HG02943 (cell line): ENCODE measurements around the gene AFF1.
"Not testable (repeated sequence)": the region's sequence is repeated elsewhere in the genome, so short reads cannot be mapped to it uniquely, and the experiment has no call there.

Experiments used
- ATAC-seq: cut with Tn5 transposase; IDR thresholded peaks from one replicate; pipeline ENCODE4 v1.9.1; 2021; ENCODE audit warnings: mild to moderate bottlenecking, low read depth, moderate library complexity; ENCODE audit not compliant: unreplicated experiment

The AFF1 gene

DNA sequence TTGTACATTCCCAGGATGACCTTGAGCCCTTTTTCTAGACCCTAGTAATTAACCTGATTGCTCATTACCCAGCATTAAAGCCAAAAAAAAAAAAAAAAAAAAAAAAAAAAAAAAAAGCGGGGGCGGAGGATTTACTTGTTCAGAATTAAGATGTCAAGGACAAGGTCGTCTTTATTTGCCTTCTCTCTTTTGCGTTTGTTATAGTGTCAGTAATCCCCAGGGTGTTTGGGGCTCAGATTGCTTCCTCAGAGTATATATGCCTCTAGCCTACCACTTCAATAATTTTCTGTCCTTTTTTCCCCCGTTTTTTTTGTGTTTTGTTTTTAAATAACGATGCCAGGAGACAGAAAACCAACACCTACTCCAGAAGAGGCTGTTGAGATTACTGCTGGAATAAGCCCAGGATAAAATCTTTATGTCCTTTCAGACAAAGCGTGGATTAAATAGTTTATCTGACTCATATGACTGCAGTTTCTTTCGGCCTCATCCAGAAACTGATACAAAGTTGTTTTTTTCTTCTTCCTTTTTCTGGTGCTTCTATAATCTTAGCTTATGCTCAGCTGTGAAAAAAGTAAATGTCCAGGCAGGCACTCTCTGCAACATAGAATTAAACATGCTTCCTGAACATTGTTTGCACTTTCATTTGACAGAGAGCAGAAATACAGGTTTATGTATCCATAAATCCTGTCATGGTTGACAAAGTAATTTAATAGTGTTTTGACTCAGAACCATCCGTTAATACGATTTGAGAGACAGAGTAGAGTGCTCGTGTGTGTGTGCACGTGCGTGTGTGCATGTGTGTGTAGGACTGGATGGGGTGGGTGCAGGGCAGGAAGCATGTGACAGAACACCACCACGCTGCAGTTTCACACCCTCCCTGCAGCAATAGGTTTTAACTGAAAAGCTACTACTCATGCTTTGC lies 138.6 kb downstream of the AFF1 start:
- ATAC-seq, result peak; percentile 96

DNA sequence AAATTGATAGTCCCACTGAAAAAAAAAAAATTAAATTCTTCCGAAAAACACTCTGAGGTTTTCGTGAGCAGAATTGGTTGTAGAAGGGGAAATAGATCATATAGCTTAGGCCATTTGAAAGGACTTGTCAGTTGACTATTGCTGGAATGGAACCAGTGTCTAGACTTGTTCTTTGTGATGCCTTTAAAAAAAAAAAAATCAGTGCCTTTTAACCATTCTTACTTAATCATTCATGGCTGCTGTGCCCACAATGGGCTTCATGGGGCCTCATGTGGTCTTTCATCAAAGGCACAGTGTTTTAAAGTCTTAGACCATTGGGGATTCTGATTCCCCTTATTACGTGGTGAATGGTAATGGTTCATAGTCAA lies 139.3 kb downstream of the AFF1 start:
- ATAC-seq, result no peak

DNA sequence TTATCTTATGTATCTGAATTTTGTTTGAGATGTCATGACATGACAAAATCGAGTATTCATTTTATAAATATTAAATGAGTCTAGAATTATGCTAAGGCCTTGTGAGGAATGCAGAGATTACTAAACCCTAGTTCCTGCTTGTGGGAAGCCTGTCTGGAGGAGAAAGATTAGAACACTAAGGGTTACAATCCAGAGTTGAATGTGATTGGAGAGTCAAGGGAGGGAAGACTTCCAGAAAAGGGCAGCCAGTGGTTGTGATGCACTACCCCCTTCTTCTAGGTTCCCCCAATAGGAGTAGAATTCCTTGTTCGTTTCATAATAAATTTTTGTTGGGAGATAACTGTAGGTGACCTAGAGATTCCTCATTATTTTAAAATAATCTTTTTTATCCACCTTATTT lies 141.1 kb downstream of the AFF1 start:
- no peak for ATAC-seq

DNA sequence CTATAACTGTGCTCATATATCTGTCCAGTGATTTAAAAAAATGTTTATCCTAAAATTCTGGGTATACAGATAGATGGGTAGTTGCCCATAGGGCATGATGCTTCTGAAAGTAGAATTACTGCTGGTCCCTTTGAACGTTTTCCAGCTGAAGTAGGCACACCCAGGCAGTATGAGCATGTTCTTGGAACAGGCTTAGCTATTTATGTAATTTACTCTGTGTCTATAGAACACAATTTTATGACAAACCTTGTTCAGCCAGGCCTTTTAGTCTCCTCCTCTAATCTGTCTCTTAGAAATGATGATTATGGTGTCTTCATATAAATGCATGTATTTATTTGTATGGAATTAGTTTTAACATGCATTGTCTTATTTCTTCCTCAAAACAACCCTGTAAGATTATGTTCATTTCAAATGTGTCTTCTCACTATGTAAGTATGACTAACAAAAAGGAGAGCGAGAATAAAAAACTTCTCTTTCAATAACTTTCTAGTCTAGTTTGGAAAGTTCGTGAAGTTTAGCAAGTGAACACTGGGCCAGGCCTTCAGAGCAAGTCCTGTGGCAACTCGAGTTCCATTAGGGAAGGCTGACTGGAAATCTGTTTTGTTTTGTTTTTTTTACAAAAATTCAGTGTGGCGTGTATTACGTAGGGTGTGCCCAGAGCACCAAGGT lies 142.0 kb downstream of the AFF1 start:
- no peak for ATAC-seq

DNA sequence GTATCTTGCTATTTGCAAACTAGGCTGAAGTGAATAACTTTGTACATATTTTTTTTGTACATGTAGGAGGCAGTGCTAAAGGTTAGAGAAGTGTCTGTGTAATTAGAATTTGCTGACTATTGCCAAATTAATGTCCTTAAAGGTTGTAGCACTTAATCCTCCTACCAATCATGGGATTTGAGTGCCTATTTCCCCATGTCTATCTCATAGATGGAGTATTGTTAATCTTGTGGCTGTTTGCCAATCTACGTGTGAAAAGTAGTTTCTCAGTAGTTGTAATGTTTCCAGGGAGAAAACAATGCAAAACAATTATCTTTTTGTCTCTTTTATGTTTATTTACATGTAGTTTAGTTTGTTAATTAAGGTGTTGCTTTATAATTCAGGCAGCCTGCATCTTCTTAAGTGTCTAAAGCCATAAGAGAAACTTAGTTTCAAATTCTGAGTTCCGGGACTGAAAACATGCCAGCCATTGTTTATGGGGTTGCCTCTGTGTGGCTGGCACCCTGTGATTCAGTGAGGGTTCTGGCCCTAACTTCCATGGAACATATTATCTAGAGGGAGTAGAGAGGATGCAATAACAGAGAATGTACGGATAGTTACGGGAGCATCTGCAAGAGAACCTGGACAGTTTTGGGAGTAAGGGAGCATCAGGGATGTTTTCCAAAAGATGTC lies 143.2 kb downstream of the AFF1 start:
- no peak for ATAC-seq

DNA sequence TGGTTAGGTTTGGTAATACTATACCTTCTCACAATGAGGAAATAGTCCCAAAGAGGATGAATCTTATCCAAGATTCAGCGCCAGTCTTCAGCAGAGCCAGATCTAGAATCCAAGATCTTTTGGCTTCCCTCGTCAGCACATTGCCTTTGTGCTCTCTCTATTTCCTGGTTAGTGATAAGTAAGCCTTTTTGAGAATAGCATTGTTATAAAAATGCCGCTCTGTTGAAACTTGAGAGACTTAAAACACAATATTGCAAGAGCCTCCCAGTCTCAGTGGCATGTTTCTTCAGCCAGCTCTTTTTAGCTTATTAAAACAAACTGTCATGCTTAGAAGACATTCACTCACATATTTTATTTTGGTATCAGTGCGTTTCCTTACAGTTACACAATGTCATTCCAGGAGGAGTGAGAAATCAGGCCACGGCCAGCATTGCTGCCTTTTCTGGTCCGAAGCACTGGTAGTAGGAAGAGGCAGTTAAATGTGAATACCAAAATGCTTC lies 144.2 kb downstream of the AFF1 start:
- ATAC-seq, result no peak

DNA sequence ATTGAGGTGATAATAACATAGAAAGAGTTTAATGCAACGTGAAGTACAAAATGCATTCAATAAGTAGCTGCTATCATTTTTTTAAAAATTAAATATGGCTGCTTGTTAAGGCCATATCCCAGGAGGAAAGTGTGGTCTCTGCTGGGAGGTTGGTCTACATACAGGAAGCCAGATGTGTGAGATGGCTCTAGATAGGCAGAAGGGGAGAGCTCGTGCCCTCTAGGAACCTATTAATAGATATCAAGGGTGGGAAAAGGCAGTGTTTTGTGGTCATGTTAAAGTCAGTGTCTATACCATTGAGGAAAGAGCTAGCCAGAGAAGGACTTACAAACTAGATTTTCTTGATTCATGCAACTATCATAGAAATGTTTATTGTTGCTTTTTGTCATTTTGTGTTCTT lies 145.2 kb downstream of the AFF1 start:
- ATAC-seq, result no peak

DNA sequence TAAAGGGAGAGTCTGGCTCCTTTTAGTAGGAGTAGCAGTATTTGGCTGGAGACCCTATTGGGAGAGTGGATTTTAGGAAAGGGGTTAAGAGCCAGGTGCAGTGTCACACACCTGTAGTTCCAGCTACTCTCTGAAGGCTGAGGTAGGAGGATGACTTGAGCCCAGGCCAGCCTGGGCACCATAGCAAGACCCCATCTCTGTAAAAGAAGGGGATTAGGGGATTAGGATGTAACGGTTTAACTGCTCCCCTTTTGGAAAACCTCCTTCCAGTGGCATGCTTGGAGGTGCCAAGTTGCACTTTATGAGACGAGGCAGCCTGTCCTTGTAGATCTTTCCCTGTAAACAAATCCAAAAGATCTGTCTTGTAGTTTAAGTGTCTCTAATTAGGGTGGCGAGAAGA lies 145.7 kb downstream of the AFF1 start:
- ATAC-seq, result no peak

DNA sequence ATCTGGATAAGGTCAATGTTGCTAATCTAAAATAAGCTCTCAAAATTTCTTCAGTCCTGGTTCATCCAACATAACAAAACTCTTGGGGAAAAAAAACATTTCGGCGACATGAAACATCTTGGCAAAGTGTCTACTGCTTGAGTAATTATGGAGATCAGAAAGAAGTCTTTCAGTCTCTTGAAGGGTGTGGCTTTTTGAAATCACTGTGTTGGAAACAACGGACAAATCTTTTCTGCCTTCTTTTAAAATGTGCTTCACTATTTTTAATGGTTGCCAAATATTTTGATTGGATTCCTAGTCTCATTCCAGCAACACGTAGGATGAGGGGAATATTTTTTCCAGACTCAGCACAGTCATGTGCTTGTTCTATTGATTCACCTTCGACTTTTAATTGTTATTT lies 147.0 kb downstream of the AFF1 start:
- no peak for ATAC-seq

DNA sequence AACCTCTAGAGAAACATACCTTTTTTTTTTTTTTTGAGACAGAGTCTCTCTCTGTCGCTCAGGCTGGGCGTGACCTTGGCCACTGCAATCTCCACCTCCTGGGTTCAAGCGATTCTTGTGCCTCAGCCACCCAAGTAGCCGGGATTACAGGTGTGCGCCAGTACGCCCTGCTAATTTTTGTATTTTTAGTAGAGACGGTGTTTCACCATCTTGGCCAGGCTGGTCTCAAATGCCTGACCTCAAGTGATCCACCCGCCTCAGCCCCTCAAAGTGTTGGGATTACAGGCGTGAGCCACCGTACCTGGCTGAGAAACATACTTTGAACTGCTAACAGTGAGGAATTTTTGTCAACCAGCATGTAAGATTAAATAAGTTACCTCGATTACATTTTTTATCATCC lies 150.9 kb downstream of the AFF1 start:
- ATAC-seq, result not testable (repeated sequence)

DNA sequence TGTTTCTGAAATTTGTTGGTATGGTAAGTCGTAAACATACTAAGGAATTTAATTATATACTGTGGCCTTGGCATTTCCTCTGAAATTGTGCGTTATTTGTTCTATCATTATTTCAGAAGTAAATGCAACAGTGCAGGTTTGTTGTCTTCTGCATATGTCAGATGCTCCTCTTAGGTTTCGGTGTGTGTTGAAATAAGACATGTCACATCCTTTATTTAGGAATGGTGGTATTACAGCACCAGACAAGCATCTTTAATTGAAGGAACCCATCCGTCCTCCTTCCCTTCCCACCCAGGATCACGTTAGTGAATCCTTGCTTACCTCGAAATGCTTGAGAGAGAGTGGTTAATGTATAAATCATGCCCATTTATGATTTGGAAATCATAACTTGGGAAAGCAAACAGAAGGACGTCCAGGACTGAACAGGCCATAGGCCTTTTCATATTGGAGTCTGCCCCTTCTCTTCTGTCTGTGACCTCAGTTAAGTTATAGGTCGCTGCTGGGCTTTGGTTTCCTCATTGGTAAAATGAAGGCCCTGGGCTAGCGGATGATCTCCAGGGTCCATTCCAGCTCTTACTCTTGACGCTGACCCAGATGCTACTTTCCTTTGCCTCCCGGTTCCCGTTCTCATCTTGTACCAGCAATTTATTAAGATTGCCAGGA lies 151.5 kb downstream of the AFF1 start:
- ATAC-seq, result no peak

DNA sequence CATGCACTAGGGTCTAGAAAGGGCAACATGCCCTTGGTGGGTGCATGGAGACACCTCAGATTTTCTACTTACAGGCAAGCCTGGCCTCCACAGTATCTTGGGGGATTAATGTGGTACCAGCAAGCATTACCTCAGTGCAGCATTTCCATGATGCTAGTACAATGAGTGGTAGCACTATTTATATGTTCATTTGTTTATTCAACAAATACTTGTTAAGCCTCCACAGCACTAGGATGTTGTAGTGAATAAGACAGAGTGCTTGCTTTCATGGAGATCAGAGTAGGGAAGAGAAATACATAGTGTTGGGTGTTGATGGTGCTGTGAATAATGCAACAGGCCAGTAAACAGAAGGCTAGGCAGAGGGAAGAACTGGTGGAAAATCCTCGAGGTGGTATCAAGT lies 152.2 kb downstream of the AFF1 start:
- ATAC-seq, result no peak

DNA sequence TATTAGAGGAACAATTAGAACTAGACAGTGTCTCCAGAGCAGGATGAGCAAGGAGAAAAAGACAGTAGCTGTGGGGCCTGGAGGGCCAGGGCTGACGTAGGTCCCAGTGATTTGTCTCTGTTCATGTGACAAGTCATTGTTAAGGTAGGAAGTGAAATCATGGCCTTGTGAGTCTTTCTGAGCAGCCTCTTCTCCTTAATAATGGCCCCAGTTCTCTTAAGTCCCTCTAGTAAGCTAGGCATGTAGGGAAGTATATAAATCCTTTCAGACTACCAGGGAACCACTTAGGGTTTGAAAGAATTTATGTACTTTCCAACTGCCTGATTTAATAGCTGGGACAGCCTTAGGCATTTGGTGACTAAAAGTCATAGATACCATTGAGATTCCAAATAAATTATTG lies 152.6 kb downstream of the AFF1 start:
- no peak for ATAC-seq

DNA sequence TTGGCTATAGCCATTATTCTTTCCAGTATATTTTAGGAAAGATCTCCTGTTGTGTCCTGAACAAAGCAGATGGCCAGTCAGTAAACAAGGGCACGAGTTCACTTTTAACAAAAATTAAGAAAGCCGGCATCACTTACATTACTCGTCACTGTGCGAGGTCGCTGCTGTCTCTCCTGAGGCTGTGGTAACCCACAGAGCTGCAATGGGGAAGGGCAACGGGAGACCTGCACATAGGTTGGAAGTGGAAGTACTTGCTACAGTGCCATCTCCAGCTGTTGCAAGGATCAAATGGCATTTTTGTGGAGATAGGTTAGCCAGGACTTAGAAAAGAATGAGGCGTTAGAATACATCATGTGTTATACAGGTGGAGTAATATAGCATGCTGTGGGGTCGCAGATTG lies 153.4 kb downstream of the AFF1 start:
- no peak for ATAC-seq

DNA sequence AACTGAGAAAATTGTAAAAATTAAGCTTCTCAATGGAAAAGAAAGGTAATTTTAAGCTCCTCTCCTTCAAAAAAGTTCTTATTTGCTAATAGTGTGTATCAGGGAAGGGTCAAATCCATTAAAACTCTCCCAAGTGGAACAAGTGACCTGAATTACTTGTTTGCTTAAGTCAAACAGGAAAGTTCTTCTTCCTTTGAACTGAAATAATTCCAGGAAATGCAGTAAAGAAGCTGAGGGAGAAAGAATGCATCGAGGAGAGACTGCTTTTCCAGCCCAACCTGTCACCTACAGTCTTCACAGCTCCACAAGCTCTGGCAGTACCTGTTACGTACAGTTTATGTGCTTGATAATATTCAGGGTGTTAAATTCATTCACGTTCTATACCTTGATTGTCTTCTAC lies 154.6 kb downstream of the AFF1 start:
- no peak for ATAC-seq

DNA sequence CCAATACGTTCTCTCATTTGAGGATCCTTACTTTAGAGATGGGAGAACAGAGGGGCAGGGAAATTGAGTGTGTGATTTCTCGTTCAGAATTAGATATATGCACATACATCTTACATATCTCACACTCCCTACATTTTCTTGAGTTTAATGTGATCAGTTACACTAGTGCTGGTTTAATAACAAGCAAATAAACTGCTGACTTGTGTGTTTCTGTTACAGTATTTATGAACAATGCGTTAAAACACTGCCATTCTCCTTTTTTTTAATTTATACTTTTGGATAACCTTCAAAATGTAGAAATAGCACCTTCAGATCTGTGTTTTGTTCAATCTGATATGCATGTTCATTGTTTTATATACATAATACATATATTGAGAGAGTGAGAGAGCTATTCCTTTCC lies 155.5 kb downstream of the AFF1 start:
- ATAC-seq, result no peak

DNA sequence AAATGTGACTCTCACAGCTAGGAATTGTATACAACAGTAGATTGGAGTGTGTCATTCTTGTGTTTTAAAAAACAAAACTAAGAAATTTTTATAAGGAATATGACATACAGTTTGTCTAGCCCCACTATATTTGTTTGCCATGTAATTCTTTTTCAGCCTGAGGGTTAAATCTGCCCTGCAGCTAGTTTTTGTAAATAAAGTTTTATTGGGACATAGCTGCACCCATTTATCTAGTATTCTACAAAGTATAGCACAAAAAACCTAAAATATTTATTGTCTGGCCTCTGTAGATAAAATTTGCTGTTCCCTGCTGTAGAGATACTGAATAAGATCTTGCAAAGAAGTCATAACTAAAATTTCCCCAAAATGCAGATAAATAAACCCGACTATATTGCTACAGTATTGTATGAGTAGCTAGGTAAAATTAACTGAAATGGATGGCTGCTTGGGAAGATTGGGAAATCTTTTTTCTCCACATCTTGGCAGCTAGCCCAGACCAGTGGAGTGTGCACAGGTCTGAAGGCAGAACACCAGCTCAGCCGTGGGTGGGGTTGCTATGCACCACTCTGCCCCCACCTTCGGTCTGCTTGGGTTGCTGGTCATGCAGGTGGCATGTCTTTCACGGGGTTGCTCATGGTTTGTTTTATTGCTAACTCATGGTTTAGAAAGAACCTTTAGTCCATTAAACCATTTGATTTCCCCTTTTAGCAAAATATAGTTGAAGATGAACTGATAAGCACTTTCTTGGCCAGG lies 157.8 kb downstream of the AFF1 start:
- no peak for ATAC-seq

DNA sequence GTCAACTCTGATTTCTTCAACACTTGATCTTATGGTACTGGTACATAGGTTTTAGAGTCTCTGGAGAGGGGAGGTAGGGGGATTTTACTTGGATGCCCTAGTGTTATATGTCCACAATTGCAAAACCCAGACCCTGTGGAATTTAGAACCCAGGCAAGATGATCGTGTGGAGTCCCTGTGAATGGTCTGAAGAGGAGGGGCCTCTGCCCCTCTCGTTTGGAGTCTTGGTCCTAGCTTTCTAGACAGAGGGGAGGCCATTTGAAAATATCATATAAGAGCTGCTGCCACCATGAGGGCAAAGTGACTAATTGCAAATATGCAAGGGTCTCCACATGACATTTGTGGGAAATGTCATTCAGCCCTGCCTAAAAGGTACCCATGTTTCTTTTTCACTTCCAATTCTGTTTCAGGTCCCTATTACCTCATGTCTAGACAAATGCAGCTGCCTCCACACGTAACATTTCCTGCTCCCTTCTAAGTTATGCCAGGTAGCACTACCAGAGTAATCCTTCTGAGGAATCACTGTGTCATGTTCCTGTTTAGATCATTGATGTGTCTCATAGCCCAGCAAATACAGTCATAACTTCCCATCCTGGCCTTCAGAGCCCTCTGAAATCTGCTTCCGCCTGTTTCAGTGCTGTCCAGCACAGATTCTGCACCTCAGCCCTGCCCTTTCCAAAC lies 158.8 kb downstream of the AFF1 start:
- peak; percentile 70 for ATAC-seq

DNA sequence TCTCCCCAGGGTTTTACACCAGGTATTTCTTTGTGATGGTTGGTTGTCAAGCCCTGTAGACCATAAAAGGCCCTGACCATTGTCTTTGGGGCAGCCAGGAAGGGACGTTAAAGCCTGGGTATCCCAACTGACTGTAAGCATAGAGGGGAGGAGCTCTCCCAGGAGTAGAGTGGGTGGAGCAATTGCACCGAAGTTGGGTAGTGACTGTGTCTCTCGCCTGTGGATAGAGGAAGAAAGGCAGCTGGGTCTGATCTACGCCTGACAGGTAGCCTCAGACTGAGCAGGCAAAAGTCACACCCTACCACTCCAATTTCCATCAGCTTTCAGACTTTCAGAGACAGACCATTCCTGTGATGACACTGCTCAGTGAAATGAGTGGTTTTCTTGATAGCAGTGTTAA lies 162.3 kb downstream of the AFF1 start:
- no peak for ATAC-seq

DNA sequence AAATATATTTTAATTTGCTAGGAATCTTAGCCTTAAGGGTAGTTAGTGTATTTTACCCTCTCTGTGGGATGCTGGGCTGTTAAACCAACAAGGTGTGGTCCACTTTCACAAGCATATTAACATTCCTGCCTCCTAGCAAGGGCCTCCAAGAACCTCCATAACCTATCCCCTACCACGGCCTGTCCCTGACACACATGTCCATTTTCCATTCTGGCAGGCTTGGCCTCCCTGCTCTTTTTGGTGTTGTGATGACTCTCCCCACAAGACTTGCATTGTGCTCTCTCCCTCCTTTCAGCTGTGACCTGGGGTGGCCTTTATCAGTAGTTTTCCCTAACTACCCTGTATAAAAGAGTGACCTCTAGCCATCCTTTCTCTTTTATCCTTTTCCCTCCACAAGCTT lies 165.4 kb downstream of the AFF1 start:
- ATAC-seq, result no peak
